MCF 10A (cell line): ENCODE data around the gene TASOR. TPM values are rescaled to one million over a fixed set of nuclear protein-coding genes. Genes with fewer than 3 reads are reported as not detected.

Experiments
- BruUV-seq: library from RNA; stranded (reverse); fragments of 400-500 nt; replicated peaks from 2 replicates; lab custom pipeline; 2021; lab: Mats Ljungman, UMichigan
- CTCF ChIA-PET: fragments of 300-600 bp; sonication (Branson Sonifier 250); formaldehyde crosslinking; extraction: SDS; loops from one replicate; lab custom pipeline; 2021; ENCODE audit warnings: antibody characterized with exemption, inconsistent platforms; lab: Yijun Ruan, JAX
- POLR2A ChIA-PET: fragments of 300-600, 350-650 bp; sonication (Branson Sonifier 250); formaldehyde crosslinking; extraction: SDS; loops from one replicate; lab custom pipeline; 2020; ENCODE audit warnings: antibody characterized with exemption, inconsistent platforms; lab: Yijun Ruan, JAX
- DNase-seq: peaks from one replicate; pipeline ENCODE4 v3.0.0-alpha.2; 2018; ENCODE audit not compliant: unreplicated experiment
- H3K27ac Mint-ChIP-seq: one replicate; pipeline ENCODE4 v1.8.0; 2022; ENCODE audit warnings: mild to moderate bottlenecking, low read depth, mixed read lengths; ENCODE audit not compliant: unreplicated experiment
- H3K27me3 Mint-ChIP-seq: one replicate; pipeline ENCODE4 v1.8.0; 2022; ENCODE audit warnings: mixed read lengths; ENCODE audit not compliant: insufficient read depth, unreplicated experiment
- H3K36me3 Mint-ChIP-seq: one replicate; pipeline ENCODE4 v1.8.0; 2022; ENCODE audit warnings: mild to moderate bottlenecking, moderate library complexity, mixed read lengths; ENCODE audit not compliant: insufficient read depth, unreplicated experiment
- H3K4me1 Mint-ChIP-seq: one replicate; pipeline ENCODE4 v1.8.0; 2022; ENCODE audit warnings: mixed read lengths; ENCODE audit not compliant: insufficient read depth, unreplicated experiment
- H3K4me3 Mint-ChIP-seq: one replicate; pipeline ENCODE4 v1.8.0; 2022; ENCODE audit warnings: mild to moderate bottlenecking, moderate library complexity, mixed read lengths; ENCODE audit not compliant: unreplicated experiment
- H3K9me3 Mint-ChIP-seq: one replicate; pipeline ENCODE4 v1.8.0; 2022; ENCODE audit warnings: mixed read lengths; ENCODE audit not compliant: unreplicated experiment
- intact Hi-C: fragments of 100-400 bp; cut with micrococcal nuclease; formaldehyde crosslinking; loops from 2 replicates; pipeline ENCODE4 v1.14.1; 2022
- total RNA-seq: library from RNA; stranded (reverse); gene quantifications from 2 replicates; pipeline ENCODE4 v1.2.3, GENCODE V29; 2022
- TF ChIP-seq, protein P1 (sequence below): fragments of 200-600 bp; IDR thresholded peaks from one replicate; pipeline ENCODE4 v1.8.0; 2022; ENCODE audit warnings: antibody characterized with exemption, mild to moderate bottlenecking; ENCODE audit not compliant: unreplicated experiment

Gene TASOR
- total RNA-seq, 1 experiment from 2014 or later, result 77.3 TPM

GRCh38 chr3:56654460-56654859, 28.6 kb downstream of the TASOR start:
- Mint-ChIP-seq H3K9me3 (no peaks in the 10 kb centered on the region), H3K4me1 (peaks cover 5% of the 10 kb centered on the region), H3K27me3 (no peaks in the 10 kb centered on the region), H3K36me3 (peaks cover 88% of the 10 kb centered on the region), H3K4me3 (no peak overlapping the region), H3K27ac (peak overlapping the region; percentile 78)
- CTCF ChIA-PET, result interaction anchor here (0.6 to 0.7 kb wide), 2 partner anchors 12 to 24 kb away, joined by 3 to 4 read pairs; no protein-coding TSS in a partner anchor
- no peak for DNase-seq
- intact Hi-C loops, result no loop called here
- TF ChIP-seq, protein P1, sequence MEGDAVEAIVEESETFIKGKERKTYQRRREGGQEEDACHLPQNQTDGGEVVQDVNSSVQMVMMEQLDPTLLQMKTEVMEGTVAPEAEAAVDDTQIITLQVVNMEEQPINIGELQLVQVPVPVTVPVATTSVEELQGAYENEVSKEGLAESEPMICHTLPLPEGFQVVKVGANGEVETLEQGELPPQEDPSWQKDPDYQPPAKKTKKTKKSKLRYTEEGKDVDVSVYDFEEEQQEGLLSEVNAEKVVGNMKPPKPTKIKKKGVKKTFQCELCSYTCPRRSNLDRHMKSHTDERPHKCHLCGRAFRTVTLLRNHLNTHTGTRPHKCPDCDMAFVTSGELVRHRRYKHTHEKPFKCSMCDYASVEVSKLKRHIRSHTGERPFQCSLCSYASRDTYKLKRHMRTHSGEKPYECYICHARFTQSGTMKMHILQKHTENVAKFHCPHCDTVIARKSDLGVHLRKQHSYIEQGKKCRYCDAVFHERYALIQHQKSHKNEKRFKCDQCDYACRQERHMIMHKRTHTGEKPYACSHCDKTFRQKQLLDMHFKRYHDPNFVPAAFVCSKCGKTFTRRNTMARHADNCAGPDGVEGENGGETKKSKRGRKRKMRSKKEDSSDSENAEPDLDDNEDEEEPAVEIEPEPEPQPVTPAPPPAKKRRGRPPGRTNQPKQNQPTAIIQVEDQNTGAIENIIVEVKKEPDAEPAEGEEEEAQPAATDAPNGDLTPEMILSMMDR, result no peak
- POLR2A ChIA-PET, result no interaction called here
- BruUV-seq, result no TSS peak

- intact Hi-C loops, result no loop called here
- TF ChIP-seq, protein P1, result no peak
- ChIA-PET POLR2A (interaction anchor here (0.7 kb wide), 3 partner anchors 18 to 1083 kb away, joined by 3 to 4 read pairs (median 3); no protein-coding TSS in a partner anchor), CTCF (no interaction called here)
- no peak overlapping the region for H3K4me3 Mint-ChIP-seq
- DNase-seq, result no peak
- no peak overlapping the region for H3K27ac Mint-ChIP-seq
- H3K4me1 Mint-ChIP-seq, result peaks cover 14% of the 10 kb centered on the region
- H3K36me3 Mint-ChIP-seq, result peaks cover 96% of the 10 kb centered on the region
- no peaks in the 10 kb centered on the region for H3K27me3 Mint-ChIP-seq
- H3K9me3 Mint-ChIP-seq, result no peaks in the 10 kb centered on the region
- no TSS peak for BruUV-seq
These were observed 37.7 kb downstream of the TASOR start for GRCh38 chr3:56645407-56645806.

DNA sequence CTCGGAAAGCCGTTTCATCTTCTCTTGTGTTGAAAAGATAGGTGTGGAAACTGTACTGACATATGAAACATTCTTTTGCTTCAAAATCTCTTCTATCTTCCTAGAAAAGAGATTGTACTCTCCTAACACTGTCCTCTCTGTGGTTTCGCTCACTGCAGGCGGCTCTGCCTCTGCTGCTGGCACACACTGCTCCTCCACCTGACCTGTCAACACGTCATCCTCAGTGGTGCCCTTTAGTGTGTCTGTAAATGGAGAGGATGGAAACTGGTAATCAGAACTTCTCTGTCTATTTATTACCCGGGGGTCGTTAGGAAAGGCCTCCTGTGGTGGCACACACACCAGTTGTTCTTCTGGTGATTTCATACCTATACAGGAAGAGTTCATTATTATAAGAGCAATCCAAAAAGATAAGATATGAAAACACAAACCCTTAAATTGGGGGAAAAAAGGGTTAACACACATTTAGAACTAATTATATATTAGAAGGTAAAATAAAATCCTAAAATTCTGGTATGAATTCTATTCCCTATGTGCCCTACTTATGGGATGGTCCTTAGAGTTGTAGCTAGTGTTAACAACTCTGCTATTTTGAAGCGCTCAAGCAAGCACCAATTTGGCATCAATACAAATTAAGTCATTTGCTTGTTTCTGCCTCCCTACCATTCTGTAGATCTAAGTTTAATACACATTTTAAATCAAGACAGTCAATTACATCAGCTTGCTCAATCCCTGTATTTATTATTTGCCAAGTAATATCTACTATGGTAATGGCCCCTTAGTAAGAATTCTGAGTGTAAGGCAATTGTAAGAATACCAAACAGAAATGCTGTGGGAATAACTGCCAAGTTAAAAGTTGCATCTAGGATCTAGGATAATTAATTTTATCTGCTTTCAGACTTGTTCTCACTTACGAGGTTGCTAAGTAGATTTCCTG, 49.2 kb downstream of the TASOR start:
- TF ChIP-seq, protein P1, result no peak
- no TSS peak for BruUV-seq
- intact Hi-C loops, result no loop called here

More for the DNA sequence above, 49.2 kb downstream of the TASOR start:
- POLR2A ChIA-PET, result interaction anchor here (0.6 to 1.3 kb wide), 5 partner anchors 8 to 333 kb away, joined by 3 to 5 read pairs (median 3); no protein-coding TSS in a partner anchor
- DNase-seq, result no peak
- no peak overlapping the region for H3K4me3 Mint-ChIP-seq
- no peaks in the 10 kb centered on the region for H3K27me3 Mint-ChIP-seq
- CTCF ChIA-PET, result no interaction called here
- H3K4me1 Mint-ChIP-seq, result no peaks in the 10 kb centered on the region
- H3K27ac Mint-ChIP-seq, result no peak overlapping the region
- H3K9me3 Mint-ChIP-seq, result no peaks in the 10 kb centered on the region
- H3K36me3 Mint-ChIP-seq, result peaks cover 77% of the 10 kb centered on the region

Other genes with a start within 250 kb of the TASOR start
- gene ERC2, start 214.8 kb downstream of the TASOR start, total RNA-seq, result 0.42 and 0.44 TPM in 2 replicates
- gene CCDC66, start 126.1 kb downstream of the TASOR start, total RNA-seq, result 28.6 and 34.5 TPM in 2 replicates
- gene ARHGEF3, start 118.7 kb upstream of the TASOR start, total RNA-seq, result 10.6 and 13.1 TPM in 2 replicates